ENCODE measurements around the gene COL16A1.
A peak's percentile ranks its signal among the peaks of the same experiment; 100 is the strongest.

GRCh38 chr1:31633117-31633516 is 70.7 kb downstream of the COL16A1 start:
- TF ChIP-seq CTCF (IDR thresholded peaks at IDR 0.05) (peak in 4 of 6 experiments; percentile 23 to 37 (median 32)), POLR2AphosphoS5 (IDR thresholded peaks at IDR 0.05) (no peak), EP300 (IDR thresholded peaks at IDR 0.05) (no peak)
